ENCODE results near the gene CAP1. TPM values are rescaled to one million over a fixed set of nuclear protein-coding genes. Genes with fewer than 3 reads are reported as not detected.

CAP1 gene
- total and polyA plus RNA-seq, 2 of the 13 experiments (the other 11 are each of a cell fraction or from before 2014, with no cell fraction given), result 174 to 195 TPM

Other genes starting within 250 kb of the CAP1 start
- 20.4 and 20.7 TPM in 2 replicates for gene TRIT1, start 157.2 kb upstream of the CAP1 start, total RNA-seq (2016; rRNA removed; fragmentation: Illumina TruSeq; extraction: Trizol)
- 11.5 and 13.4 TPM in 2 replicates for gene TRIT1, start 157.2 kb upstream of the CAP1 start, polyA plus RNA-seq (2011; rRNA removed)
- gene MYCL, start 138.8 kb upstream of the CAP1 start, total RNA-seq (2016; rRNA removed; fragmentation: Illumina TruSeq; extraction: Trizol), result 0.31 and 0.42 TPM in 2 replicates
- gene MYCL, start 138.8 kb upstream of the CAP1 start, polyA plus RNA-seq (2011; rRNA removed), result 1.7 and 2.1 TPM in 2 replicates
- gene MFSD2A, start 85.6 kb upstream of the CAP1 start, total RNA-seq (2016; rRNA removed; fragmentation: Illumina TruSeq; extraction: Trizol), result not detected in 2 replicates
- gene MFSD2A, start 85.6 kb upstream of the CAP1 start, polyA plus RNA-seq (2011; rRNA removed), result 0.05 and 0.08 TPM in 2 replicates
- gene PPT1, start 56.5 kb downstream of the CAP1 start, total RNA-seq (2016; rRNA removed; fragmentation: Illumina TruSeq; extraction: Trizol), result 79.5 and 129 TPM in 2 replicates
- 113 and 129 TPM in 2 replicates for gene PPT1, start 56.5 kb downstream of the CAP1 start, polyA plus RNA-seq (2011; rRNA removed)
- 15.7 and 27.2 TPM in 2 replicates for gene RLF, start 120.7 kb downstream of the CAP1 start, total RNA-seq (2016; rRNA removed; fragmentation: Illumina TruSeq; extraction: Trizol)
- gene RLF, start 120.7 kb downstream of the CAP1 start, polyA plus RNA-seq (2011; rRNA removed), result 7.0 and 9.0 TPM in 2 replicates
- gene TMCO2, start 207.2 kb downstream of the CAP1 start, total RNA-seq (2016; rRNA removed; fragmentation: Illumina TruSeq; extraction: Trizol), result not detected in 2 replicates
- not detected in 2 replicates for gene TMCO2, start 207.2 kb downstream of the CAP1 start, polyA plus RNA-seq (2011; rRNA removed)
- 43.1 and 60.2 TPM in 2 replicates for gene ZMPSTE24, start 217.5 kb downstream of the CAP1 start, total RNA-seq (2016; rRNA removed; fragmentation: Illumina TruSeq; extraction: Trizol)
- gene ZMPSTE24, start 217.5 kb downstream of the CAP1 start, polyA plus RNA-seq (2011; rRNA removed), result 12.0 and 13.6 TPM in 2 replicates